ENCODE data around the gene PDP2.

GRCh38 chr16:66928702-66929388 lies 48.5 kb downstream of the PDP2 start:
- TF ChIP-seq, protein P1, sequence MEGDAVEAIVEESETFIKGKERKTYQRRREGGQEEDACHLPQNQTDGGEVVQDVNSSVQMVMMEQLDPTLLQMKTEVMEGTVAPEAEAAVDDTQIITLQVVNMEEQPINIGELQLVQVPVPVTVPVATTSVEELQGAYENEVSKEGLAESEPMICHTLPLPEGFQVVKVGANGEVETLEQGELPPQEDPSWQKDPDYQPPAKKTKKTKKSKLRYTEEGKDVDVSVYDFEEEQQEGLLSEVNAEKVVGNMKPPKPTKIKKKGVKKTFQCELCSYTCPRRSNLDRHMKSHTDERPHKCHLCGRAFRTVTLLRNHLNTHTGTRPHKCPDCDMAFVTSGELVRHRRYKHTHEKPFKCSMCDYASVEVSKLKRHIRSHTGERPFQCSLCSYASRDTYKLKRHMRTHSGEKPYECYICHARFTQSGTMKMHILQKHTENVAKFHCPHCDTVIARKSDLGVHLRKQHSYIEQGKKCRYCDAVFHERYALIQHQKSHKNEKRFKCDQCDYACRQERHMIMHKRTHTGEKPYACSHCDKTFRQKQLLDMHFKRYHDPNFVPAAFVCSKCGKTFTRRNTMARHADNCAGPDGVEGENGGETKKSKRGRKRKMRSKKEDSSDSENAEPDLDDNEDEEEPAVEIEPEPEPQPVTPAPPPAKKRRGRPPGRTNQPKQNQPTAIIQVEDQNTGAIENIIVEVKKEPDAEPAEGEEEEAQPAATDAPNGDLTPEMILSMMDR (IDR thresholded peaks at IDR 0.05 in 4 of 5, conservative IDR thresholded peaks at IDR 0.05 in 1 of 5), result peak; percentile 41 to 69 (median 62)
- TF ChIP-seq POLR2A (IDR thresholded peaks at IDR 0.05), result peak in 1 of 2 donors; percentile 31
